Activated T-cell treated with anti-CD3 and anti-CD28 coated beads, Interleukin-2, amount 50 U/mL, for 48 hours (primary cell): Measurements from ENCODE around the gene NEDD1.

Experiments
- DNase-seq, 2 experiments: peaks; one replicate each; pipeline ENCODE4 v3.0.0-alpha.2; 2020

Gene NEDD1

DNA sequence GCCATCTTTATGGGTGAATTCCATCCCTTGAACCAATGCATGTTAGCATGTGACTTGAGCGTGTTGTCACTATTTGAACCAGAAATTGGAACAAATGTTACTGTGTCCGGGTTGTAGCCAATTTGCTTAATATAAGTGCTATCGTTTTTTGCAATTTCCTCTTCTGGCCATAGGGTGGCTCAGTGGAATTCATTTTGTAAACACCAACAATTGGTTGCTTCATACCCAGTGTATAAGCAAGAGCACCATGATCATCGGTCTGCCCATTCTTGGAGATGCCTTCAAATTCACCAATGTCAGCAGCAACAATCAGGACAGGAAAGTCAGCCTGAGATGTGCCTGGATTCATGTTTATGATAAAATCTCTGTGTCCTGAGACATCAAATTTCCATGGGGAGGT, 5.0 kb upstream of the NEDD1 start:
- DNase-seq: no peak

- no peak for DNase-seq
These were observed 584 bp upstream of the NEDD1 start for GRCh38 chr12:96906498-96906848.

- peak; percentile 46 to 48 for DNase-seq
These were observed 790 bp downstream of the NEDD1 start for GRCh38 chr12:96907671-96908422.

- no peak for DNase-seq
These were observed 1.3 kb downstream of the NEDD1 start for GRCh38 chr12:96908423-96908675.

GRCh38 chr12:96912261-96912660, 5.2 kb downstream of the NEDD1 start:
- DNase-seq: no peak

DNA sequence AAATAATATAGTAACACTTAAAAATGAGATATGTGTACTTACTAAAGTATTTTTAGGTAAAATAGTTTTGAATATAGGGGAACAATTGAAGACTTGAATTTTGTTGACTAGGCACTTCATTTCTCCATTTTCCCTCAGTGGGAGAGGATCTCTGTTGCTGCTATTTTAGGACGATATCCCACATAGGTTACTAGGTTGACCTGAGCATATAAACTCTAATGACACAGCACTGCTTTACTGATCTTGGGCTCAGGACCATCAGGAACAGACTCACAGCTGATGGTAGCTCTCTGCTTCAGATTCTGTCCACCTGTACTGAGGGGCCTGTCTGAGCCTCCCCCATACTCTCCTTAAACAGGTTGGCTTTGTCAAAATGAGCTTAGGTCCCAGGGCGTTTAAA, 5.9 kb downstream of the NEDD1 start:
- DNase-seq: no peak

DNA sequence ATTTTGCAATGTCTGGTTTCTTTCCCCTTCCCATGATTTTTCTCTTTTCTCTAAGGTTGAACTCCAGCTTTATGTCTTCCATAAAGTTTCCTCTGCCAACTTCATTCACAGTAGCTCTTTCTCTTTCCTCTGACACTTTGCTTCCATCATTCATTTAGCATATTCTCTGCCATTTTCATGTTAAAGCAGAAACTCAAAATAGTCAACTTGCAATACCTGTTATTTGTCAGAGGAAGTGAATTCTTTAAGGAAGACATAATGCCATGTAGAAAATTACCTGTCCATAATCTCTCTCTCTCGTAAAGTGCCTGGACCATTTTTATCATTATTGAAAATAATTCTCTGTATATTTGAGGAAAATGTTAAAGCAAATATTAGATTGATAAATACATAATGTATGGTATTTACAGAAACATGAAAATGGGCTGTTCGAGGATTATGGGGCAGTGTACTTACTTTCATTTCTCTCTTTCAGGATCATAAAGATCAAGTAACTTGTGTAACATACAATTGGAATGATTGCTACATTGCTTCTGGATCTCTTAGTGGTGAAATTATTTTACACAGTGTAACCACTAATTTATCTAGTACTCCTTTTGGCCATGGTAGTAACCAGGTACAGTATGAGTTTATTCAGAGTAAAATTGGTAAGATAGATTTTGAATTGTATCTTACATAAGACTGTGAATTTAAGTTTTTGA, 12.6 kb downstream of the NEDD1 start:
- DNase-seq: no peak

GRCh38 chr12:96948782-96949181, 41.7 kb downstream of the NEDD1 start:
- DNase-seq: no peak

GRCh38 chr12:96979532-96979931, 72.5 kb downstream of the NEDD1 start:
- DNase-seq: no peak

- no peak for DNase-seq
These were observed 73.9 kb downstream of the NEDD1 start for GRCh38 chr12:96980991-96981414.

GRCh38 chr12:96981911-96982310, 74.9 kb downstream of the NEDD1 start:
- no peak for DNase-seq

GRCh38 chr12:96982671-96983070, 75.6 kb downstream of the NEDD1 start:
- no peak for DNase-seq

DNA sequence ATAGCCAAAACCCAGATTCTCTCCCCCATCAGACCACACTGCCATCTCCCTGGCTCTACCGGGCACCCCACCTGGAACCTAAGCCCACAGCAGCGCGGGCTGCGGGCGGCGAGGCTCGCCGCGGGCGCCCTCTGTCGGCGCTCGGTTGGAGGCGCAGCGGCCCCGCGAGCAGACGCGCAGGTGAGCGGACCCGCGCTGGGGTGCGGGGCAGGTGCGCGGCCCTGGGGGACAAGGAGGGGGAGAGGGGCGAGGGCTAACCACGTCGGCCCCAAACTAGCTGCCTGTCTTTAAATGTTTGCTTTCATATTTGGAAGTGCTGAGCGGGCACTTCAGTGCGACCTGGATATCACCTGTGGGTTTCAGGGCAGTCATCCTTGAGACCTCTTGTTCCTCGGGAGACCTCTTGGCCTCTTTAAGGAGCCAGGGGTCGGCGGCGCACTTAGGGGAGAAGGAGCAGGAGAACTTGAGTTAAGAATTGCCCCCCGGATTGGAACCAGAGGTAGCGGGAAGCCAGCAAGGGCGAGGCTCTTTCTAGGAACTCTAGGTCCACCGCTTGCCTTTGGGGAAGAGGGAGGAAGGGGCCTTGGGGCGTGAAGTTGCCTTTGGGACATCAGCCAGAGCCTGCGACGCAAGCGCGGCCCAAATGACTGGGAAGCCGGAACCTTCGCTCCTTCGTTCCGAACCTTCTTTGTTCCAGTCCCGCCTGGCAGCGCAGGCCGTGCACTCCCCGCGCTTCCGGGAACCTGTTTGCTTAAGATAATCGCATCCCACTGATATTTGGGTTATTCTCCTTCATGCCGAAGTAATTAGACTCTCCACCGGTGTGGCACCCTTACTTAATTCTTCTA, 78.7 kb downstream of the NEDD1 start:
- peak; percentile 54 to 68 for DNase-seq

- peak in 1 of 2 experiments; percentile 20 for DNase-seq
These were observed 79.9 kb downstream of the NEDD1 start for GRCh38 chr12:96986883-96987523.

DNA sequence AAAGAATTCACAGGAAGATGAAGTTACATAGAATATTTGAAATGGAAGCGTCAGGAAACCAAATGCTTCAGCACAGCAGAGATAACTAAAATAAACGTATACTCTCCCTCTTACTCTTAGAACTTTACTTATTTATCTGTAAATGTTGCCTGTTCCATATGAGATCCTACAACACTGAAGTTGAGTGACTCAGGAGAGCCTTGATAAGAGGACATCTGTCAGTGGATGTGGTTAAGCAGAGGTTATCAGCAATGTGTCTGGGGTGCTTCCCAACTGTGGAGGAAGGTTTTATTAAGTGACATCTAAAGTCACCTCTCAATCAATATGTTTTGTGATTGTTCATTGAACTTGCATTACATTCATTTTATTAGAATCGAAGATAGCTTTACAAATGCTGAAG, 81.9 kb downstream of the NEDD1 start:
- DNase-seq: no peak

DNA sequence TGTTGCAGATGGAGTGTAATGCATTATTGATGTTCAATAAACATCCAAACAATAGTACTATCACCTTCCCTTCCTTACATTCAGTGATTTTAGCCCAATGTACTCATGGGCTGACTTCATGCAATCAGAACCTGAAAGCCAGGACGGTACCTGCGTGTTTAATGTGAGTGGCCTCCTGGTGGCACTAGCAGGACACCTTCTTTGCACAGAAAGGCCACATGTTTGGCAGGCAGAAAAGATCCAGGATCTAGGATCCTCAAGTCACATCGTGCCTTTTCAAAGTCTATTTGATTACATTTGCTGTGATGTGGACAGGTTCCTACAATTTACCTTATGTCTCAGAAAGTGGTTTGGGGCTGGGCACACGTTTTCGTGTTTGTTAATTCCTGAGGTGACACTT, 82.9 kb downstream of the NEDD1 start:
- DNase-seq: peak in 1 of 2 experiments; percentile 21

DNA sequence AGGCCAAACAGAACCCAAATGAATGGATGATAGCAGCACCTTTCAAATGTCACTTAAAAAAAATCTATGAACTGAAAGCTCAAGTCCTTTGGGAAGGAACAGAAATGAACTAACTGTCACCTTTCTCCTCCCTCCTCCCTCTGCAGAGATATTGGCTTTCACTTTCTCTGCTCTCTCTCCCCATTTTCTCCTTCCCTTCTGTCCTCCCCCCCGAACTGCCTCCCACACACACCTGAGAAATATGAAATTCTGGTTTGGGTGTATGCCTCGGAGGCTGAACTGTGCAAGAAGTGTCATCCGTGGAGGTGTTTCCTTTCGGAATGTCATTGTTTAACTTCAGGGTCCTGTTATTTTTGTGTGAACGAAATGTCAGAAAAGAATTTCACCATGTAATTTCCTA, 87.8 kb downstream of the NEDD1 start:
- no peak for DNase-seq

- DNase-seq: no peak
These were observed 88.8 kb downstream of the NEDD1 start for GRCh38 chr12:96995861-96996260.

DNA sequence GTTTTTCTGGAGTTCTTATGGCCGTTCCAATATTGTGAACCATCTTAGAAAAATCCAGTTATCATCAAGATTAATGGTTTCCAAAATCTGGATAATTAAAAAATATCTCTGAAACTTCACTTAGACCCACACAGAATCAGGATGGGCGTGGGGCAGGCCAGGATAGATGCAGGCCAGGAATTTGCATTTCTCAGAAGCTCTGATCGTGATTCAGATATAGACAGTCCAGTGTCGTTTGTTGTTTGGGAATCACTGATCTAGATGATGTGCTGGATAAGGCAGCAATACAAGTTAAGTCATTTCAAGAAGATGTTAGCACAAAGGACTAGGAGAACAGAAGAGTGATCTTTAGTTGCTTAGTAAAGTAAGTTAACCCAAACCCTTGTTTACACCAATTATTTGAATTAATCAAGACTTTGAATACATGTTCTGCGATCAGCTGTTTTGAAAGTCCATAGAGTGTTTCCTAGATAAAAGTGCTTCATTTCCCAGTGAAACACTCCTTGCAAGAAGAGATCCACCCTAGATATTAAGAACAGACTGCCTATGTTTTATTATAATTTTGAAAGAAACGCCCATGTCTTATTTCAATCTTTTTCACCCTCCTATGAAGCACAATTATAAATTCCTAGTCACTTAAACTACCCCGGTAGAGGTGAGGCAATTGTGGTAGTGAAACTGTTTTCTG, 90.9 kb downstream of the NEDD1 start:
- no peak for DNase-seq

- no peak for DNase-seq
These were observed 96.2 kb downstream of the NEDD1 start for GRCh38 chr12:97003276-97003675.
